WERI-Rb-1 (cell line): Measurements from ENCODE around the gene CREB1.

Experiments
- DNase-seq: peaks from one replicate; pipeline ENCODE4 v3.0.0-alpha.2; 2020
- H3K27ac ChIP-seq: fragments of 250-450 bp; sonication (Bioruptor Pico); 2 replicates; pipeline ENCODE4 v1.5.1; 2020; ENCODE audit warnings: mild to moderate bottlenecking, moderate library complexity
- H3K27me3 ChIP-seq: fragments of 250-450 bp; sonication (Bioruptor Pico); 2 replicates; pipeline ENCODE4 v1.5.1; 2021; ENCODE audit warnings: mild to moderate bottlenecking, low read depth, moderate library complexity; ENCODE audit not compliant: insufficient read depth, severe bottlenecking
- H3K36me3 ChIP-seq: fragments of 250-450 bp; sonication (Bioruptor Pico); 2 replicates; pipeline ENCODE4 v1.5.1; 2020; ENCODE audit warnings: mild to moderate bottlenecking, moderate library complexity
- H3K4me3 ChIP-seq: 2 replicates; pipeline ENCODE4 v1.5.1; 2011; ENCODE audit warnings: low read depth, mild to moderate bottlenecking, control low read depth, low read length
- H3K9me3 ChIP-seq: fragments of 250-450 bp; sonication (Bioruptor Pico); 2 replicates; pipeline ENCODE4 v1.5.1; 2021; ENCODE audit warnings: mild to moderate bottlenecking, moderate library complexity; ENCODE audit not compliant: severe bottlenecking
- TF ChIP-seq, protein P1 (sequence below): IDR thresholded peaks from 2 replicates; pipeline ENCODE4 v1.5.1; 2011; ENCODE audit warnings: low read depth, mild to moderate bottlenecking, control low read depth, inconsistent platforms, low read length

The CREB1 gene

DNA sequence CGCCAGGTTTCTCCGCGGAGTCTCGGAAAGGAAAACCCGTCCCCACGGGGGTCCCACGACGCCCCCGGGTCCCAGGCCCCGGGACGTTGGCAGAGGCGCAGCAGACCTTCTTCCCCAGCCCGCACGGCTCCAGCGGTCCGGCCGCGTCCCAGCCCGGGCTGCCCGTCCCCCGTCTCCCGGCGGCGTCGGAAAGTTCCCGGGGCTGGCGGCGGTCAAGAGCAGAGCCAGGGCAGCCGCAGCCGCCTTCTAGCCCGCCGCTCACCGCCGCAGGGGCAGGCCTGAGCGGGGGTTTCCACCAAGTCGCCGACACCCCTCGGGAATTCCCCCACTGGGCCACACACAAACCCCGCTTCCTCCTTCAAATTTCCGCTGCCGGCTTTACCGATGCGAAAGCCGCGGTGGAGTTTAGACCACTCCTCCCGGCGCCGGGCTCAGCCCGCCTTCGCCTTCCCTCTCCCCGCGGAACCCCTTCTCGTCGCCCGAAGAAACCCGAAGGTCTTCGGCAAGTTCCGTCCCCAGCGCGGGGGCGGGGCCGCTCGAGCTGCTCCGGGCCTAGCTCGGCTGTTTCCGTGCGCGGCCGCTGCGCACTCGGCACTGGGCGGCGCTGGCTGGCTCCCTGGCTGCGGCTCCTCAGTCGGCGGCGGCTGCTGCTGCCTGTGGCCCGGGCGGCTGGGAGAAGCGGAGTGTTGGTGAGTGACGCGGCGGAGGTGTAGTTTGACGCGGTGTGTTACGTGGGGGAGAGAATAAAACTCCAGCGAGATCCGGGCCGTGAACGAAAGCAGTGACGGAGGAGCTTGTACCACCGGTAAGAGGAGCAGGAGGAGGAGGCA, at the start of gene CREB1:
Gene CREB1 (plus strand): TSS at position 633 of the 830 bp plus-strand sequence. CDS start 25,674 bp downstream, outside the sequence.
- Histone ChIP-seq H3K27me3 (no peaks in the 10 kb centered on the region), H3K27ac (peak within 1 kb of the TSS; percentile 100), H3K4me3 (peak within 1 kb of the TSS; percentile 91), H3K36me3 (no peaks in the 10 kb centered on the region; the same call in 1 of the 2 replicates), H3K9me3 (no peaks in the 10 kb centered on the region)
- TF ChIP-seq, protein P1, sequence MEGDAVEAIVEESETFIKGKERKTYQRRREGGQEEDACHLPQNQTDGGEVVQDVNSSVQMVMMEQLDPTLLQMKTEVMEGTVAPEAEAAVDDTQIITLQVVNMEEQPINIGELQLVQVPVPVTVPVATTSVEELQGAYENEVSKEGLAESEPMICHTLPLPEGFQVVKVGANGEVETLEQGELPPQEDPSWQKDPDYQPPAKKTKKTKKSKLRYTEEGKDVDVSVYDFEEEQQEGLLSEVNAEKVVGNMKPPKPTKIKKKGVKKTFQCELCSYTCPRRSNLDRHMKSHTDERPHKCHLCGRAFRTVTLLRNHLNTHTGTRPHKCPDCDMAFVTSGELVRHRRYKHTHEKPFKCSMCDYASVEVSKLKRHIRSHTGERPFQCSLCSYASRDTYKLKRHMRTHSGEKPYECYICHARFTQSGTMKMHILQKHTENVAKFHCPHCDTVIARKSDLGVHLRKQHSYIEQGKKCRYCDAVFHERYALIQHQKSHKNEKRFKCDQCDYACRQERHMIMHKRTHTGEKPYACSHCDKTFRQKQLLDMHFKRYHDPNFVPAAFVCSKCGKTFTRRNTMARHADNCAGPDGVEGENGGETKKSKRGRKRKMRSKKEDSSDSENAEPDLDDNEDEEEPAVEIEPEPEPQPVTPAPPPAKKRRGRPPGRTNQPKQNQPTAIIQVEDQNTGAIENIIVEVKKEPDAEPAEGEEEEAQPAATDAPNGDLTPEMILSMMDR: no peak
- peak; percentile 96 for DNase-seq

GRCh38 chr2:207480521-207481040, 49.2 kb upstream of the CREB1 start:
- H3K9me3 ChIP-seq: no peaks in the 10 kb centered on the region
- no peaks in the 10 kb centered on the region for H3K36me3 ChIP-seq
- no peak for DNase-seq
- H3K4me3 ChIP-seq: no peak overlapping the region
- TF ChIP-seq, protein P1: no peak
- no peaks in the 10 kb centered on the region for H3K27me3 ChIP-seq
- H3K27ac ChIP-seq: no peak overlapping the region

GRCh38 chr2:207481924-207482323, 47.8 kb upstream of the CREB1 start:
- no peaks in the 10 kb centered on the region for H3K27me3 ChIP-seq
- H3K9me3 ChIP-seq: no peaks in the 10 kb centered on the region
- TF ChIP-seq, protein P1: no peak
- DNase-seq: no peak
- no peak overlapping the region for H3K4me3 ChIP-seq
- H3K36me3 ChIP-seq: no peaks in the 10 kb centered on the region
- no peak overlapping the region for H3K27ac ChIP-seq

DNA sequence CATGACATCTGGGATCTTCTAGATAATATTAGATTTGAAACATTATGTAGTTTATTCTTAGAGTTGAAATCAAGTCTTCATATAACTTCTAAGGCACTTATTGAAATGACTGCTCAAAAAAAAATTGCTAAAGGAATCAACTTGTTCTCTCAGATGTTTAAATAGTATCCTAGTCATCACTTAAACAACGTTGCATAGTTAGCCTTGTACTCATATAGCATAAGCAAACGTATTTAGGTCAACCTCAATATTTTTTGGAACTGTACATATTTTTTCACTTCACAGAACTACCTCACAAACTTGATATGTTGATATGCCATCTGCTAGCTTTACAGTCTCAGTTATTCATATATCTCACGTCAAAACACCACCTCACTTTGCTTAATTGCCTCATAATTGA, 47.1 kb upstream of the CREB1 start:
- Histone ChIP-seq H3K4me3 (no peak overlapping the region), H3K9me3 (no peaks in the 10 kb centered on the region), H3K36me3 (no peaks in the 10 kb centered on the region), H3K27ac (no peak overlapping the region), H3K27me3 (no peaks in the 10 kb centered on the region)
- DNase-seq: no peak
- TF ChIP-seq, protein P1: no peak

- Histone ChIP-seq H3K27me3 (no peaks in the 10 kb centered on the region), H3K27ac (no peak overlapping the region), H3K9me3 (no peaks in the 10 kb centered on the region), H3K36me3 (no peaks in the 10 kb centered on the region), H3K4me3 (no peak overlapping the region)
- DNase-seq: no peak
- TF ChIP-seq, protein P1: no peak
These were observed 46.7 kb upstream of the CREB1 start for GRCh38 chr2:207483066-207483465.
